ENCODE results near the gene ADRB2. TPM values are rescaled to one million over a fixed set of nuclear protein-coding genes. Genes with fewer than 3 reads are reported as not detected.
"Not testable (repeated sequence)": the region's sequence is repeated elsewhere in the genome, so short reads cannot be mapped to it uniquely, and the experiment has no call there.

Gene ADRB2
- total and polyA plus RNA-seq, 12 donors: 0.18 to 2.2 (median 0.87) TPM

GRCh38 chr5:148873120-148873519 is 46.7 kb downstream of the ADRB2 start:
- Histone ChIP-seq H3K36me3 (replicated peaks in 1 of 2) (no peaks in the 10 kb centered on the region), H3K4me3 (no peak overlapping the region), H3K9me3 (replicated peaks in 1 of 3) (no peaks in the 10 kb centered on the region), H3K4me1 (replicated peaks in 1 of 2) (no peaks in the 10 kb centered on the region), H3K27me3 (no peaks in the 10 kb centered on the region), H3K27ac (no peak overlapping the region)
- intact Hi-C loops (cut with DNase I): no loop called here
- no peak for TF ChIP-seq POLR2A (IDR thresholded peaks at IDR 0.05)
- TF ChIP-seq, protein P1, sequence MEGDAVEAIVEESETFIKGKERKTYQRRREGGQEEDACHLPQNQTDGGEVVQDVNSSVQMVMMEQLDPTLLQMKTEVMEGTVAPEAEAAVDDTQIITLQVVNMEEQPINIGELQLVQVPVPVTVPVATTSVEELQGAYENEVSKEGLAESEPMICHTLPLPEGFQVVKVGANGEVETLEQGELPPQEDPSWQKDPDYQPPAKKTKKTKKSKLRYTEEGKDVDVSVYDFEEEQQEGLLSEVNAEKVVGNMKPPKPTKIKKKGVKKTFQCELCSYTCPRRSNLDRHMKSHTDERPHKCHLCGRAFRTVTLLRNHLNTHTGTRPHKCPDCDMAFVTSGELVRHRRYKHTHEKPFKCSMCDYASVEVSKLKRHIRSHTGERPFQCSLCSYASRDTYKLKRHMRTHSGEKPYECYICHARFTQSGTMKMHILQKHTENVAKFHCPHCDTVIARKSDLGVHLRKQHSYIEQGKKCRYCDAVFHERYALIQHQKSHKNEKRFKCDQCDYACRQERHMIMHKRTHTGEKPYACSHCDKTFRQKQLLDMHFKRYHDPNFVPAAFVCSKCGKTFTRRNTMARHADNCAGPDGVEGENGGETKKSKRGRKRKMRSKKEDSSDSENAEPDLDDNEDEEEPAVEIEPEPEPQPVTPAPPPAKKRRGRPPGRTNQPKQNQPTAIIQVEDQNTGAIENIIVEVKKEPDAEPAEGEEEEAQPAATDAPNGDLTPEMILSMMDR (IDR thresholded peaks at IDR 0.05): no peak
- 81 to 93% (median 84%) methylated on average over 5 of the region's 5 CpGs for WGBS, 4 donors
- no peak for DNase-seq

DNA sequence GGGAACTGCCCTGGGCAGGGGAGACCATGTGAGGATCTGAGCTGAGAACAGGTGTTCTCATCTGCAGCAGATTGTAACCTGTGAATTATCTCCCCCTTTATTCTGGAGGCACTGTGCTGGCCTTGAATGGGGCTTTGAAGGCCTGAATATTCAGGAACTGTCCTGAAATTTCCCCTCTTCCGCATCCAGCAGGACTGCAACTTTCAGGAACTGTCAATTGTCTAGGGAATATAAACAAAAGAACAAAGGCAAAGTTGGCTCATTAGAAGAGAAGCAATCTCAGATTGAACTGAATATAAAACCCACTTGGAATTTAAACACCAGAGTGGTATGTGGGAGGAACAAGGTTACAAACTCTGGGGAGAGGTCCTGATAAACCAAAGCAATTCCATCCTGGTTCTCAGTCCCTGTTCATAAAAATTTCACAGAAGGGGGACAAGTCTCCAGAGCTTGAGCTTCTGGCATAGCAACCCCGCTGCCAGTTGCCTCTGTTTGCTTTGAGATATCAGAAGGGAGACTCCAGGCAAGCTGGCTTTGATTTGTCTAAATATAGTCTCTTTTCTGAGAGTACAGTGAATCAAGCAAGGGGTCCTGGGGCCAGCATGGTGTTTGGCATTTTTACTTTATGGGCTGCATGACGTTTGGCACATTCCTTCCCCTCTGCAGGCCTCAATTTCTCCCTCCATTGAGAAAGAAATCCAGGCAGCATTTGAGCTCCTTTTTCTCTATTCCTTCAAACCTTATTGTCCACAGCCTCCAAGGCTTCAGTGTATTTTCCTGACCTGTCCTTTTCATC is 47.5 kb downstream of the ADRB2 start:
- intact Hi-C loops (cut with DNase I): no loop called here
- no peak overlapping the region for H3K4me3 ChIP-seq
- H3K27me3 ChIP-seq: no peaks in the 10 kb centered on the region
- H3K9me3 ChIP-seq (replicated peaks in 1 of 3): no peaks in the 10 kb centered on the region
- no peak for TF ChIP-seq POLR2A (IDR thresholded peaks at IDR 0.05)
- TF ChIP-seq, protein P1 (IDR thresholded peaks at IDR 0.05): no peak
- no peaks in the 10 kb centered on the region for H3K36me3 ChIP-seq (replicated peaks in 1 of 2)
- no peak for DNase-seq
- no peak overlapping the region for H3K27ac ChIP-seq
- H3K4me1 ChIP-seq (replicated peaks in 1 of 2): no peaks in the 10 kb centered on the region
- 54 to 64% (median 60%) methylated on average over 3 of the region's 3 CpGs for WGBS, 4 donors

DNA sequence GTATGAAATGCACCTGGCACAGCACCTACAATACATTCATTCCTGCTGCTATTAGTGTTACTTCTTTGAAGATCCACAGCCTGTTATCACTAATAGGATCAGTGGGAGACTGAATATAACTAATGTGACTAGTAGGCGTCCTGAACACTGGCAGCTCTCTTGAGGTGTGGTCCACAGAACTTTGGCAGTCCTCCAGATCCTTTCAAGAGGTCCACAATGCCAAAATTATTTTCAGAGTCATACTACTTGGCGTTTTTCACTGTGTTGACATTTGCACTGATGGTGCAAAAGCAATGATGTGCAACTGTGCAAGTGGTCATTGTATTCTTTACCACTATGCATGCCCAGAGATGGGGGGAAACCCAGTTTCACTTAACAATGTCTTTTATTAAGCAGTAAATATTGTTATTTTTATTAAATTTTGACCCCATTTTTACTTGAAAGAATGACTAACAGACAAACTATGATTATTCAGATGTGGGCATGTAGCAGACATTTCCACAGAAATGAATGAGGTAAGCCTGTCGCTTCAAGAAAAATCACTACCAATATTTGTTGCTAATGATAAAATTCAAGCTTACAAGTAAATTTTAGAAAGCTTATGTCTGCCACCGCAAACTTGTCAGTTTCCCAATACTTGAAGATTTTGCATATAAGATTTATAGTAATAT is 48.9 kb downstream of the ADRB2 start:
- TF ChIP-seq, protein P1 (IDR thresholded peaks at IDR 0.05): no peak
- no peak for TF ChIP-seq POLR2A (IDR thresholded peaks at IDR 0.05)
- WGBS, 4 donors: 55 to 69% (median 66%) methylated on average over 4 of the region's 4 CpGs
- no peak for DNase-seq
- Histone ChIP-seq H3K9me3 (replicated peaks in 1 of 3) (no peaks in the 10 kb centered on the region), H3K36me3 (replicated peaks in 1 of 2) (no peaks in the 10 kb centered on the region), H3K27me3 (no peaks in the 10 kb centered on the region), H3K4me3 (no peak overlapping the region), H3K4me1 (replicated peaks in 1 of 2) (no peaks in the 10 kb centered on the region), H3K27ac (no peak overlapping the region)
- intact Hi-C loops (cut with DNase I): no loop called here

- H3K27ac ChIP-seq; H3K9me3 ChIP-seq (replicated peaks in 1 of 3); DNase-seq; intact Hi-C loops (cut with DNase I); H3K4me1 ChIP-seq (replicated peaks in 1 of 2); H3K27me3 ChIP-seq; H3K36me3 ChIP-seq (replicated peaks in 1 of 2); H3K4me3 ChIP-seq: not testable (repeated sequence)
- 76 to 88% (median 87%) methylated on average over 5 of the region's 5 CpGs for WGBS, 4 donors
Observed at GRCh38 chr5:148877436-148877835, 51.0 kb downstream of the ADRB2 start.

Other genes with a start within 250 kb of the ADRB2 start
- gene HTR4, start 172.1 kb upstream of the ADRB2 start, total RNA-seq: 1 to 10 TPM in 5 of 9 donors, under 1 TPM in 3, not detected in 1; 0.11 to 2.6 (median 1.4) TPM
- gene HTR4, start 172.1 kb upstream of the ADRB2 start, polyA plus RNA-seq: under 1 TPM; 0.16 to 0.38 (median 0.27) TPM
- 1 to 10 TPM in 2 of 9 donors, under 1 TPM in 7; 0.14 to 1.2 (median 0.57) TPM for gene SH3TC2, start 236.5 kb downstream of the ADRB2 start, total RNA-seq
- under 1 TPM; 0.24 to 0.40 (median 0.26) TPM for gene SH3TC2, start 236.5 kb downstream of the ADRB2 start, polyA plus RNA-seq